ENCODE data around the gene TTLL10. TPM values are rescaled to one million over a fixed set of nuclear protein-coding genes. Genes with fewer than 3 reads are reported as not detected.

TTLL10 gene
- total and polyA plus RNA-seq, 2 of the 8 experiments (the other 6 are each of a cell fraction or from before 2014, with no cell fraction given) = 1.1 to 1.7 TPM

DNA sequence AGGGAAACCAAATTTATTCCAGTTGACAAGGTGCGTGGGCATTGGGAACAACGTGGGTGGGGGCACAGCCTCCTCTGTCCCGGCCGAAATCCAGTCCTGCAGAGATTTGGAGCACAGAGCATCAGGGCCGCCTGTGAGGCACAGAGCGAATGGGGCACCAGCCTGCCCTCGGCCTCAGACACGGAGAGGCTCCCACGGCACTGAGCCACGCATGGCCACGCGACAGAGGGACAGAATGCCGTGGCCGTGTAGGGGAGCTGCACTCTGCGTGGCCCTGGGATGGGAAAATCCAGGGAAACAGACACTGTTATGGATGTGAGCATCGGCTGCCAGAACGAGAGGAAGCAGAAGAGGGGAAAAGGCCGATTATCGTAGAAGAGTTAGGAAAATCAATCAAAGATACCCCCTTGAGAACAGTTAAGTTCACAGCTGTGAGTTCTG lies 44.3 kb upstream of the TTLL10 start:
- Histone ChIP-seq H2BK120ac (replicated peaks; ENCODE audit: low read depth, low read length) (no peak overlapping the region), H3K4me3 (ENCODE audit: extremely low read depth in 1 of 4, insufficient read depth in 2 of 4, low read depth in 3 of 4, low read length in 4 of 4) (no peak overlapping the region), H2BK5ac (ENCODE audit: low read depth, low read length) (no peak overlapping the region), H2AFZ (ENCODE audit: low read length) (no peak overlapping the region), H3K27me3 (replicated peaks in 1 of 4; ENCODE audit: control insufficient read depth in 3 of 4, extremely low read depth in 1 of 4, insufficient read depth in 3 of 4, low read length in 3 of 4) (no peaks in the 10 kb centered on the region), H3K4ac (replicated peaks; ENCODE audit: insufficient read length, low read depth, low read length) (no peak overlapping the region), H4K91ac (replicated peaks; ENCODE audit: insufficient read length, low read length) (no peak overlapping the region), H2BK15ac (ENCODE audit: low read length) (no peak overlapping the region), H2BK20ac (ENCODE audit: low read length) (no peak overlapping the region), H3K79me2 (ENCODE audit: control insufficient read depth in 1 of 2, insufficient read depth in 2 of 2, low read length in 2 of 2) (no peaks in the 10 kb centered on the region), H4K8ac (ENCODE audit: extremely low read depth, insufficient read depth, low read length) (no peak overlapping the region), H3K23ac (ENCODE audit: insufficient read length) (no peak overlapping the region), H3K4me2 (ENCODE audit: insufficient read depth in 1 of 2, low read depth in 2 of 2, low read length in 2 of 2) (no peak overlapping the region), H3K4me1 (replicated peaks in 1 of 4; ENCODE audit: control insufficient read depth in 3 of 4, insufficient read depth in 4 of 4, low read length in 3 of 4) (peaks cover 0 to 8% (median 0%) of the 10 kb centered on the region in 4 experiments; a peak in 3 of 7 replicates), H4K5ac (ENCODE audit: insufficient read length, low read depth, low read length) (no peak overlapping the region), H3K23me2 (ENCODE audit: low read depth, low read length) (no peaks in the 10 kb centered on the region), H3K36me3 (ENCODE audit: control insufficient read depth in 2 of 4, insufficient read depth in 4 of 4, low read length in 3 of 4) (no peaks in the 10 kb centered on the region), H2AK5ac (ENCODE audit: low read depth, low read length) (no peak overlapping the region), H3K9me3 (ENCODE audit: insufficient read depth in 2 of 2, low read depth in 1 of 2, low read length in 1 of 2) (peaks cover 0 to 1% of the 10 kb centered on the region in 2 experiments; a peak in 1 of 4 replicates), H3K9ac (replicated peaks in 1 of 4; ENCODE audit: extremely low read depth in 1 of 4, low read depth in 3 of 4, low read length in 3 of 4) (no peak overlapping the region), H4K20me1 (replicated peaks in 1 of 2; ENCODE audit: control insufficient read depth in 1 of 2, insufficient read depth in 2 of 2, low read length in 2 of 2) (no peaks in the 10 kb centered on the region), H3K27ac (ENCODE audit: low read depth, low read length) (no peak overlapping the region), H3K18ac (ENCODE audit: extremely low read depth, low read length) (no peak overlapping the region), H3K56ac (replicated peaks; ENCODE audit: insufficient read length, low read depth, low read length) (no peak overlapping the region), H3K79me1 (ENCODE audit: low read depth, low read length) (no peaks in the 10 kb centered on the region), H3K14ac (ENCODE audit: insufficient read length) (no peak overlapping the region), H2BK12ac (ENCODE audit: low read depth, low read length) (no peak overlapping the region)
- FAIRE-seq (no peak), DNase-seq (ENCODE audit: low read depth in 1 of 2, low spot score in 2 of 2) (no peak)
- ChIA-PET POLR2A (ENCODE audit: partially characterized antibody) (interaction anchor here (1.2 kb wide), 1 partner anchor 110 kb away, joined by 3 read pairs; no protein-coding TSS in a partner anchor), CTCF (ENCODE audit: partially characterized antibody) (interaction anchor here (0.6 to 3.0 kb wide), 7 partner anchors 8 to 219 kb away, joined by 3 to 13 read pairs (median 4); no protein-coding TSS in a partner anchor)
- 91% methylated on average over 16 of the region's 19 CpGs; no CpG with 5 or more reads in 1 of the 2 experiments for WGBS, 2 experiments (ENCODE audit: extremely low coverage in 1 of 2, insufficient coverage in 1 of 2, insufficient read length in 1 of 2, insufficient replicate concordance in 2 of 2, low coverage in 1 of 2, low lambda C conversion rate in 2 of 2, missing lambda C conversion rate in 1 of 2)
- TF ChIP-seq SAP30 (IDR thresholded peaks at IDR 0.05; ENCODE audit: insufficient read depth, insufficient replicate concordance, low read length) (no peak), SIRT6 (IDR thresholded peaks at IDR 0.05; ENCODE audit: low read length) (no peak), ASH2L (IDR thresholded peaks at IDR 0.05; ENCODE audit: low read length) (no peak), GABPA (IDR thresholded peaks at IDR 0.05; ENCODE audit: borderline replicate concordance, insufficient read depth, low read length) (no peak), TAF7 (optimal IDR thresholded peaks at IDR 0.05; ENCODE audit: borderline replicate concordance, low read depth, low read length) (no peak)

Data from H1 (cell line).